GM23338 (cell line): ENCODE measurements around the gene MBOAT1. TPM values are rescaled to one million over a fixed set of nuclear protein-coding genes. Genes with fewer than 3 reads are reported as not detected.

Experiments
- ATAC-seq: fragments of 200-7000 bp; cut with Tn5 transposase; 3 replicates; pipeline ENCODE4 v1.9.1; 2020
- DNase-seq: peaks from one replicate; pipeline ENCODE4 v3.0.0-alpha.2; 2015; ENCODE audit warnings: low spot score
- H2AFZ ChIP-seq: fragments of 200-600 bp; sonication (generic); 2 replicates; pipeline ENCODE4 v1.8.0; 2016; ENCODE audit warnings: antibody characterized with exemption, mild to moderate bottlenecking, moderate library complexity
- H3F3A ChIP-seq: fragments of 200-600 bp; sonication (generic); replicated peaks from 2 replicates; pipeline ENCODE4 v1.8.0; 2017; ENCODE audit warnings: antibody characterized with exemption, mixed run types, low read depth
- H3K27ac ChIP-seq: fragments of 200-600 bp; sonication (generic); 2 replicates; pipeline ENCODE4 v1.6.1; 2016; ENCODE audit warnings: low read depth
- H3K27me3 ChIP-seq: fragments of 200-600 bp; sonication (generic); 2 replicates; pipeline ENCODE4 v1.8.0; 2016; ENCODE audit warnings: mild to moderate bottlenecking, mixed run types, moderate library complexity; ENCODE audit not compliant: insufficient read depth
- H3K36me3 ChIP-seq: fragments of 200-600 bp; sonication (generic); 2 replicates; pipeline ENCODE4 v1.8.0; 2016; ENCODE audit warnings: mild to moderate bottlenecking; ENCODE audit not compliant: insufficient read depth
- H3K4me1 ChIP-seq: fragments of 200-600 bp; sonication (generic); 2 replicates; pipeline ENCODE4 v1.8.0; 2016; ENCODE audit warnings: mild to moderate bottlenecking, moderate library complexity; ENCODE audit not compliant: insufficient read depth
- H3K4me2 ChIP-seq: fragments of 200-600 bp; sonication (generic); 2 replicates; pipeline ENCODE4 v1.7.1; 2017; ENCODE audit warnings: mixed run types
- H3K4me3 ChIP-seq: fragments of 200-600 bp; sonication (generic); 2 replicates; pipeline ENCODE4 v1.6.1; 2016; ENCODE audit warnings: mixed run types
- H3K79me2 ChIP-seq: fragments of 200-600 bp; sonication (generic); replicated peaks from 2 replicates; pipeline ENCODE4 v1.8.0; 2017; ENCODE audit warnings: mild to moderate bottlenecking; ENCODE audit not compliant: insufficient read depth
- H3K9me2 ChIP-seq: fragments of 200-600 bp; sonication (generic); 2 replicates; pipeline ENCODE4 v1.8.0; 2017; ENCODE audit not compliant: insufficient read depth
- H4K20me1 ChIP-seq: fragments of 200-600 bp; sonication (generic); replicated peaks from 2 replicates; pipeline ENCODE4 v1.8.0; 2017; ENCODE audit warnings: mild to moderate bottlenecking; ENCODE audit not compliant: insufficient read depth
- H3K27ac Mint-ChIP-seq: 2 replicates; pipeline ENCODE4 v1.8.0; 2020; ENCODE audit warnings: inconsistent platforms, mild to moderate bottlenecking, moderate library complexity, mixed read lengths
- H3K27me3 Mint-ChIP-seq: 3 replicates; pipeline ENCODE4 v1.8.0; 2022; ENCODE audit warnings: low read depth, mild to moderate bottlenecking, moderate library complexity, mixed read lengths, inconsistent platforms; ENCODE audit not compliant: insufficient read depth, poor library complexity
- H3K36me3 Mint-ChIP-seq: 3 replicates; pipeline ENCODE4 v1.8.0; 2021; ENCODE audit warnings: low read depth, mild to moderate bottlenecking, inconsistent platforms, moderate library complexity, mixed read lengths
- H3K4me1 Mint-ChIP-seq: 3 replicates; pipeline ENCODE4 v1.8.0; 2020; ENCODE audit warnings: mild to moderate bottlenecking, inconsistent platforms, mixed read lengths
- H3K4me3 Mint-ChIP-seq: 3 replicates; pipeline ENCODE4 v1.8.0; 2021; ENCODE audit warnings: moderate library complexity, mild to moderate bottlenecking, inconsistent platforms, mixed read lengths
- H3K9me3 Mint-ChIP-seq: 3 replicates; pipeline ENCODE4 v1.8.0; 2020; ENCODE audit warnings: moderate library complexity, mild to moderate bottlenecking, inconsistent platforms, mixed read lengths
- CTCF ChIP-seq, 2 experiments: fragments of 200-600 bp in 1 of 2; sonication (generic) in 1 of 2; conservative IDR thresholded peaks; 2 replicates each; pipeline versions ENCODE4 v1.5.1 to v1.6.1; 2016 to 2017; ENCODE audit warnings: antibody characterized with exemption in 2 of 2, low read depth in 2 of 2, mild to moderate bottlenecking in 2 of 2, moderate library complexity in 1 of 2
- ETS1 ChIP-seq: IDR thresholded peaks from 2 replicates; pipeline ENCODE4 v1.6.1; 2016; ENCODE audit warnings: antibody characterized with exemption
- EZH2phosphoT487 ChIP-seq: fragments of 200-600 bp; sonication (generic); IDR thresholded peaks from one replicate; pipeline ENCODE4 v1.8.1; 2018; ENCODE audit warnings: antibody characterized with exemption; ENCODE audit not compliant: unreplicated experiment
- POLR2AphosphoS5 ChIP-seq: IDR thresholded peaks from 2 replicates; pipeline ENCODE4 v1.6.1; 2016; ENCODE audit warnings: antibody characterized with exemption, low read depth
- REST ChIP-seq: IDR thresholded peaks from one replicate; pipeline ENCODE4 v1.6.1; 2018; ENCODE audit warnings: antibody characterized with exemption; ENCODE audit not compliant: unreplicated experiment
- ZNF114 ChIP-seq: fragments of 250-450 bp; sonication (Bioruptor Pico); IDR thresholded peaks from 2 replicates; pipeline ENCODE4 v1.5.0; 2020; ENCODE audit warnings: mild to moderate bottlenecking, moderate library complexity
- ZNF331 ChIP-seq: fragments of 250-450 bp; sonication (Bioruptor Pico); IDR thresholded peaks from 2 replicates; pipeline ENCODE4 v1.5.0; 2020; ENCODE audit warnings: low read depth, mild to moderate bottlenecking, moderate library complexity
- ZNF462 ChIP-seq: fragments of 250-450 bp; sonication (Bioruptor Pico); IDR thresholded peaks from 2 replicates; pipeline ENCODE4 v1.5.0; 2020; ENCODE audit warnings: mild to moderate bottlenecking, moderate library complexity
- polyA plus RNA-seq: library from polyadenylated mRNA; unstranded; fragments of >200 nt; fragmentation: Nextera tagmentation; extraction: Ambion mirVana; gene quantifications from 2 replicates; pipeline ENCODE4 v1.2.1, GENCODE V29; 2016
- total RNA-seq: library from RNA; depleted of rRNA; stranded (reverse); fragments of >200 nt; shearing (Covaris generic); gene quantifications from 2 replicates; pipeline ENCODE4 v1.2.3, GENCODE V29; 2014

MBOAT1 gene
- total and polyA plus RNA-seq, 2 experiments from 2014 or later = 3.8 to 18.6 TPM

- H3K36me3 Mint-ChIP-seq = no peaks in the 10 kb centered on the region; the same call in 2 of the 3 replicates
- Histone ChIP-seq H3K4me2 (no peak overlapping the region), H3K27ac (no peak overlapping the region), H3K27me3 (peaks cover 5% of the 10 kb centered on the region; the same call in 1 of the 2 replicates), H4K20me1 (no peaks in the 10 kb centered on the region), H3K9me2 (no peaks in the 10 kb centered on the region), H3K36me3 (no peaks in the 10 kb centered on the region), H3F3A (peaks cover 8% of the 10 kb centered on the region), H3K4me1 (peaks cover 15% of the 10 kb centered on the region), H2AFZ (no peak overlapping the region), H3K4me3 (no peak overlapping the region), H3K79me2 (peaks cover 5% of the 10 kb centered on the region)
- TF ChIP-seq ZNF114 = no peak
- no peak for TF ChIP-seq ZNF331 (CRISPR knock-in tag)
- TF ChIP-seq REST = no peak
- no peak for TF ChIP-seq EZH2phosphoT487
- no peak for TF ChIP-seq CTCF (conservative IDR thresholded peaks at IDR 0.05; ENCODE audit: low read depth in 2 of 2)
- no peak for TF ChIP-seq ZNF462 (CRISPR knock-in tag)
- TF ChIP-seq POLR2AphosphoS5 = no peak
- no peak for TF ChIP-seq ETS1
- DNase-seq = no peak
- H3K27me3 Mint-ChIP-seq = peaks cover 9% of the 10 kb centered on the region
- no peak for ATAC-seq
- no peaks in the 10 kb centered on the region for H3K9me3 Mint-ChIP-seq
- no peak overlapping the region for H3K27ac Mint-ChIP-seq
- peaks cover 16% of the 10 kb centered on the region; the same call in 2 of the 3 replicates for H3K4me1 Mint-ChIP-seq
- no peak overlapping the region for H3K4me3 Mint-ChIP-seq
These were observed 3.0 kb upstream of the MBOAT1 start for GRCh38 chr6:20215310-20215709.
